Aorta (tissue), 5 donors: ENCODE measurements around the gene AP3D1. TPM values are rescaled to one million over a fixed set of nuclear protein-coding genes. Genes with fewer than 3 reads are reported as not detected.

Source experiments
- ATAC-seq: fragments of 200-7000 bp; cut with Tn5 transposase; one replicate; pipeline ENCODE4 v1.9.1; 2022; ENCODE audit warnings: moderate library complexity; ENCODE audit not compliant: low FRiP score
- DNase-seq, 2 donors: peaks; one replicate each; pipeline ENCODE4 v3.0.0-alpha.2; 2020
- H3K27ac ChIP-seq, 2 donors: one replicate each; pipeline ENCODE4 v1.5.1; 2013; ENCODE audit warnings: low read length in 2 of 2, mild to moderate bottlenecking in 2 of 2, moderate library complexity in 2 of 2, control low read depth in 1 of 2, inconsistent platforms in 1 of 2, low read depth in 1 of 2
- H3K27me3 ChIP-seq, 2 donors: one replicate each; pipeline ENCODE4 v1.6.1; 2013; ENCODE audit warnings: control low read depth in 1 of 2, low read length in 1 of 2, mild to moderate bottlenecking in 1 of 2, moderate library complexity in 1 of 2; ENCODE audit not compliant: insufficient read depth in 2 of 2, control insufficient read depth in 1 of 2
- H3K36me3 ChIP-seq, 2 donors: one replicate each; pipeline ENCODE4 v1.6.1; 2013; ENCODE audit warnings: control low read depth in 1 of 2, low read length in 1 of 2, mild to moderate bottlenecking in 1 of 2; ENCODE audit not compliant: insufficient read depth in 2 of 2, control insufficient read depth in 1 of 2
- H3K4me1 ChIP-seq, 2 donors: one replicate each; pipeline ENCODE4 v1.6.1; 2013; ENCODE audit warnings: low read length in 2 of 2, control low read depth in 1 of 2, mild to moderate bottlenecking in 1 of 2, moderate library complexity in 1 of 2; ENCODE audit not compliant: insufficient read depth in 2 of 2, control insufficient read depth in 1 of 2
- H3K4me3 ChIP-seq, 2 donors: one replicate each; pipeline ENCODE4 v1.5.1; 2013; ENCODE audit warnings: low read length in 2 of 2, control low read depth in 1 of 2, mild to moderate bottlenecking in 1 of 2
- H3K9me3 ChIP-seq: one replicate; pipeline ENCODE4 v1.6.1; 2013; ENCODE audit warnings: mild to moderate bottlenecking, low read length; ENCODE audit not compliant: control insufficient read depth
- WGBS, 2 donors: extraction: QIAGEN DNeasy Blood & Tissue Kit; methylation state at CpG; one replicate each; pipeline ENCODE4 v1.1.7; 2013; 5-methylcytosine and 5-hydroxymethylcytosine counted together
- intact Hi-C, 2 donors: fragments of 100-400 bp; cut with DNase I; formaldehyde crosslinking; loops; one replicate each; pipeline versions ENCODE4 v1.14.2 to v1.15.0; 2022
- polyA plus RNA-seq, 2 donors: library from polyadenylated mRNA; stranded (reverse); fragments of 200-250 nt; gene quantifications; one replicate each; pipeline ENCODE4 v1.2.3, GENCODE V29; 2013
- total RNA-seq, 2 donors: library from RNA; stranded (reverse); fragmentation: NEBNext Ultra II Directional; extraction: Animal tissue kit (Norgen Biotek cat#: 25700); gene quantifications; one replicate each; pipeline ENCODE4 v1.2.1, GENCODE V29; 2021
- donor health status: healthy with polysubstance abuse.
- donor health status: Bipolar disorder and iron deficiency.
- donor health status: DM: no; HTN: no; CAD: no.
- donor health status: DM: no; HTN: no; CAD: no.
- donor health status: DM: yes; HTN: yes; CAD: no.

AP3D1 gene
- total and polyA plus RNA-seq, 4 donors: 31.7 to 84.3 (median 68.3) TPM

DNA sequence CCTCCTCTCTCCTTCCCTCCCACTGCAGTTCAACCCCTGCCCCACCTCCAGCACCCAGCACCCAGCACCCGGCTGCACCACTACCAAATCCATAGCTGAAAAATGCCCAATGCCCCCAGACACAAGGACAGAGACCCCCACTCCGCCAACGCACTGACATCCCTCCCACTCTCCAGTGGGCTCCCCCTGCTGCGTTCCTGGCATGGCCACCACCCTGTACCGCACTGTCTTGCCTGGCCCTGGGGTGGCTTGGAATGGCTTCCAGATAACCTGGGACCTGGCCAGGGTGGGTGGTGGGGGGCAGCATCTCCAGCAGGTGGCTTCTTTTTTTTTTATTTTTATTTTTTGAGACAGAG lies 94.6 kb downstream of the AP3D1 start:
- Histone ChIP-seq H3K36me3 (no peaks in the 10 kb centered on the region), H3K27ac (no peak overlapping the region), H3K9me3 (no peaks in the 10 kb centered on the region), H3K4me1 (no peaks in the 10 kb centered on the region), H3K27me3 (no peaks in the 10 kb centered on the region), H3K4me3 (no peak overlapping the region)
- ATAC-seq (no peak), DNase-seq (no peak)
- intact Hi-C loops: no loop called here
- 65 to 70% methylated on average over 5 of the region's 5 CpGs for WGBS, 2 donors

DNA sequence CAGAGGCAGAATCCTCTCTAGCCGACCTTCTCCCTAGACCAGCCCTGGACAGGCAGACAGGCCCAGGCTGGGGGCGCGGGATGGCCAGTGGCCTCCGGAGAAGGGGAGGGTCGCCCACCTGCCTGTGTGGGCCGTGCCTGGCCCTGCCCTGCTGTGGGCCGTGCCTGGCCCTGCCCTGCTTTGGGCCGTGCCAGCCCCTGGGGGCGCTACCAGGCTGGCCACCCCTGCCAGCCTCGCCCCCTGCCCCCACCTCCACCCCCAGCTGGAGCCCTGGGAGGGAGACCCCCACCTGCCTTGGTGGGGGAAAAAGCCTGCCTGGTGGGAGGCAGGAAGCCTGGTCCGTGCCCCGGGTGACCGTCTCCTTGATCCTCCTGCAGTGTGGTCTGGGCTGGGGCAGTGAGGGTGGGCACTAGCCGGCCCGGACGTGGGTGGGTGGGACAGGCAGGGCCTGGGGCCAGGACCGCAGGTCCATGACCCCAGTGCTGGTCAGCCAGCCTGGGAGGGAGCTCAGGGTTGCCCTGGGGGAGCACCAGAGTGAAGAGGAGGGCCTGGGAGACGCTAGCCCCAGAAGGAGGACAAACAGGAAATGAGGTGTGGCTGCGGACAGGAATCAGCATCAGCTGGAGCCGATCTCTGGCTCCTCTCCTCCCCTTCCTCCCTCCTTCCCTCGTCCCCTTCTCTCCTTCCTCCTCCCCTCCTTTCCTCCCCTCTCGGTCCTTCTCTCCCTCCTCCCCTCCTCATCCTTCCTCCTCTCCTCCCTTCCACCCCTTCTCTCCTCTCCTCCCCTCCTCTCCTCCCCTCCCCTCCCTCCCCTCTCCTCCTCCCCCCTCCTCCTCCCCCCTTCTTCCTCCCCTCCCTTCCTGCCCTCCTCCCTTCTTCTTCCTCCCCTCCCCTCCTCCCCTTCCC lies 95.2 kb downstream of the AP3D1 start:
- Histone ChIP-seq H3K27ac (peak overlapping the region in 1 of 2 donors; percentile 5), H3K4me1 (no peaks in the 10 kb centered on the region), H3K9me3 (no peaks in the 10 kb centered on the region), H3K4me3 (no peak overlapping the region), H3K36me3 (no peaks in the 10 kb centered on the region), H3K27me3 (no peaks in the 10 kb centered on the region)
- ATAC-seq (peak; percentile 40), DNase-seq (peak in 1 of 2 donors; percentile 73)
- intact Hi-C loops: no loop called here
- 30 to 40% methylated on average over 15 to 22 of the region's 22 CpGs for WGBS, 2 donors

DNA sequence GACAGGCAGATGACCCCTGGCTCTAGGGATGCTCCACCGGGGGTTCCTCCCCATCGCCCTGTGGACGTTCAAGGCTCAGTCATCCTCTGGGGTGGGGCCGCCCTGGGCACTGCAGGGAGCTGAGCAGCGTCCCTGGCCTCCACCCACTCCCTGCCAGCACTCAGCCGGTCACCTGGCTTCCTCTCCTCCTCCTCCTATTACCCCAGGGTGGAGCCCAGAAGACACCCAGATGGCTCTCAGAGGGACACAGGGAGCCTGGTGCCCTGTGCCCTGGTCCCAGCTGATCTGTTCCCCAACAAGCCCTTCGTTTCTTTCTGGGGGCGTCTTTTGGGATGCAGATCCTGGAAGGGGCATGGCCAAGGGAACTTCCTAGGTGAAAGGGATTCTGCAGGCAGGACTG lies 96.6 kb downstream of the AP3D1 start:
- H3K4me1 ChIP-seq: no peaks in the 10 kb centered on the region
- no peaks in the 10 kb centered on the region for H3K36me3 ChIP-seq
- no peak overlapping the region for H3K27ac ChIP-seq
- no peak for ATAC-seq
- H3K4me3 ChIP-seq: no peak overlapping the region
- peaks cover 0 to 2% of the 10 kb centered on the region in 2 donors for H3K27me3 ChIP-seq
- intact Hi-C loops: no loop called here
- WGBS, 2 donors: 84 to 87% methylated on average over 8 of the region's 8 CpGs
- no peak for DNase-seq
- no peaks in the 10 kb centered on the region for H3K9me3 ChIP-seq

- intact Hi-C loops: no loop called here
- no peaks in the 10 kb centered on the region for H3K4me1 ChIP-seq
- peaks cover 0 to 2% of the 10 kb centered on the region in 2 donors for H3K27me3 ChIP-seq
- H3K27ac ChIP-seq: no peak overlapping the region
- H3K36me3 ChIP-seq: no peaks in the 10 kb centered on the region
- H3K4me3 ChIP-seq: no peak overlapping the region
- peak in 1 of 2 donors; percentile 77 for DNase-seq
- no peak for ATAC-seq
- no peaks in the 10 kb centered on the region for H3K9me3 ChIP-seq
- WGBS, 2 donors: 76 to 81% methylated on average over 24 of the region's 24 CpGs
These were observed 97.6 kb downstream of the AP3D1 start for GRCh38 chr19:2053601-2054389.

DNA sequence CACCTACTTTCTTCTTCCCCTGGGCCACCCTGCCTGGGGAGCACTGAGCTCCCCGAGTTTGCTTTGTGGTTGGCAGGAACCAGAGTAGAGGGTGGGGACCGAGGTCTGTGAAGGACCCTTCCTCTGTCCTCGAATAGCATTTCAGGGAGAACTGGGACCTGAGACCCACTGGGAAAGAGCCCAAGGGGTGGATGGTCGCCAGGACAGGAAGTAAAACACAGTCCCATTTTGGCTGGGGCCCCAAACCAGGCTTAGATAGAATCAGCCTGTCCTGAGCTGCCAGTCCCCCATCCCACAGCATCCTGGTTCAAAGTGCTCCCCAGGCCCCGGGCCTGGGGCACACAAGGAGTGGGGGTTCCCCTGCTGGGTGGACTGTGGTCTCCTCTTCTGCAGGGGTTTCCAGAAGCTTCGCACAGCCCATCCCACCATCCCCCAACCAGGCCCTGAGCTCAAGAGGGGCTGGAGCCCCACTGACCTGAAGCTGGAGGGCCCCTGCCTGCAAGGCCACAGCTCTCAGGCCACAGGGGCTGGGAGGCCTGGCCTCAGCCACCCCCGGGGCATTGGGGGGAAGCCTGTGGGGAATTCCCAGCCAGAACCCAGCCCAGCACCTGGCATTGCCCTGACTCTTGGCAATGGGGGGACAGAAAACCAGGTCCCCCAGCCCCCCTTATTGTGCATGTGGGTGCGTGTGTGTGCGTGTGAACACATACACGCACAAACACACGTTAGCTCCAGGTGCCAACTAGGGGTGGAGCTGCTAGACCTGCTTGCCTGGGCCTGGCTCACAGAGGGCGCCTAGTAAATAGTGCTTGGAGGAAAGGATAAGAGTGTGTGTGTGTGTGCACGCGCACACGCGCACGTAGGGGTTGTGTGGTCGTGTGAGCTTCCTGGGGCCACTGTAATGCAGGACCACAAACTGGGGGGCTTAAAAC lies 99.3 kb downstream of the AP3D1 start:
- no peaks in the 10 kb centered on the region for H3K9me3 ChIP-seq
- peaks cover 0 to 4% of the 10 kb centered on the region in 2 donors for H3K4me1 ChIP-seq
- no peak overlapping the region for H3K27ac ChIP-seq
- ATAC-seq (no peak), DNase-seq (no peak)
- intact Hi-C loops: no loop called here
- H3K36me3 ChIP-seq: no peaks in the 10 kb centered on the region
- H3K4me3 ChIP-seq: no peak overlapping the region
- H3K27me3 ChIP-seq: peaks cover 0 to 2% of the 10 kb centered on the region in 2 donors
- WGBS, 2 donors: 56% methylated on average over 18 of the region's 18 CpGs

- Histone ChIP-seq H3K27ac (peak within 1 kb of the TSS in 1 of 2 donors; percentile 72), H3K36me3 (no peaks in the 10 kb centered on the region), H3K4me1 (peaks cover 0 to 4% of the 10 kb centered on the region in 2 donors), H3K27me3 (peaks cover 0 to 2% of the 10 kb centered on the region in 2 donors), H3K4me3 (peak within 1 kb of the TSS; percentile 85), H3K9me3 (no peaks in the 10 kb centered on the region)
- 2 to 4% methylated on average over 38 to 93 of the region's 93 CpGs for WGBS, 2 donors
- ATAC-seq: peak; percentile 87
- intact Hi-C loops: no loop called here
- peak; percentile 94 to 98 for DNase-seq
These were observed 100.2 kb downstream of the AP3D1 start, which contains the start of gene MKNK2 for GRCh38 chr19:2050991-2051772. Gene MKNK2 (minus strand): TSS chr19:2051244. CDS start chr19:2050851, 393 bp downstream.
